AML-193 (cell line): ENCODE data around the gene GIMD1.
"Not testable (repeated sequence)": the region's sequence is repeated elsewhere in the genome, so short reads cannot be mapped to it uniquely, and the experiment has no call there.

Source experiments
- DNase-seq, 2 experiments: peaks; one replicate each; lab custom pipeline; 2025; lab: John Stamatoyannopoulos, UW

GIMD1 gene

DNA sequence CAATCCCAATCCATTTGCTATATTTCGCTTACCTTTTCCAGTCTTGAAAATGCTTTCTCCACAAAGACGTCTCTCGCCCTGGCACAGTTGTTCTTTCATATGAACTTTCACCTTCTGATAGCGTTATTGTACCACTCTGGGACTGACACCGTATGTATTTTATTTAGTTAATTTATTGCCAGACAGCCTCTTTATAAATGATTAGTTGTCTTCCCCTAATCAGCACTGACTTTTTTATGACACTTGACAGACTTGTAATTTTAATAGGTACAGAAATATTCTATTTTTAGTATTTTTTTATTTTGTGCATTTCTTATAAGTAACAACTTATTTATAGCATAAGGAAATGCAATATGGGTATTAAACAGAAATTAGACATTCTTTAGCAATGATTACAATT, at the start of gene GIMD1:
GIMD1 (minus strand) TSS at position 101 of the 400 bp plus-strand sequence. CDS start 1,343 bp downstream, outside the sequence.
- DNase-seq = no peak

DNA sequence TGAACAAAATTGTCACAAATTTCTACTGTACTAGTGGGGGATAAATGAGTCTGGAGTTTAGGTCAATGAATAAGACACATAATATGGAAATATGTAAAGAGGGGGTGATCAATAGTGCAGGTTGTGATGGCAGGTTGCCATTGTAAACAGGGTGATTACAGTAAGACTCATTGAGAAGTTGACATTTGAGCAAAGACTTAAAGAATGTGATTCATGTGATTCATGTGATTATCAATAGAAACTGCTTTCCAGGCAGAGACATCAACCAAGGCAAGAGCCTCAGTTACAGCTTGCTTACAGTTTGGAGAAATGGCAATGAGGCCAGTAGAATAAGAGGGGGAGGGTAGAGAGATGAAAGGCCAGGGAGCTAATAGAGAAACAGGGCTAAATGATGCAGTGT, 45.8 kb upstream of the GIMD1 start:
- no peak for DNase-seq

DNA sequence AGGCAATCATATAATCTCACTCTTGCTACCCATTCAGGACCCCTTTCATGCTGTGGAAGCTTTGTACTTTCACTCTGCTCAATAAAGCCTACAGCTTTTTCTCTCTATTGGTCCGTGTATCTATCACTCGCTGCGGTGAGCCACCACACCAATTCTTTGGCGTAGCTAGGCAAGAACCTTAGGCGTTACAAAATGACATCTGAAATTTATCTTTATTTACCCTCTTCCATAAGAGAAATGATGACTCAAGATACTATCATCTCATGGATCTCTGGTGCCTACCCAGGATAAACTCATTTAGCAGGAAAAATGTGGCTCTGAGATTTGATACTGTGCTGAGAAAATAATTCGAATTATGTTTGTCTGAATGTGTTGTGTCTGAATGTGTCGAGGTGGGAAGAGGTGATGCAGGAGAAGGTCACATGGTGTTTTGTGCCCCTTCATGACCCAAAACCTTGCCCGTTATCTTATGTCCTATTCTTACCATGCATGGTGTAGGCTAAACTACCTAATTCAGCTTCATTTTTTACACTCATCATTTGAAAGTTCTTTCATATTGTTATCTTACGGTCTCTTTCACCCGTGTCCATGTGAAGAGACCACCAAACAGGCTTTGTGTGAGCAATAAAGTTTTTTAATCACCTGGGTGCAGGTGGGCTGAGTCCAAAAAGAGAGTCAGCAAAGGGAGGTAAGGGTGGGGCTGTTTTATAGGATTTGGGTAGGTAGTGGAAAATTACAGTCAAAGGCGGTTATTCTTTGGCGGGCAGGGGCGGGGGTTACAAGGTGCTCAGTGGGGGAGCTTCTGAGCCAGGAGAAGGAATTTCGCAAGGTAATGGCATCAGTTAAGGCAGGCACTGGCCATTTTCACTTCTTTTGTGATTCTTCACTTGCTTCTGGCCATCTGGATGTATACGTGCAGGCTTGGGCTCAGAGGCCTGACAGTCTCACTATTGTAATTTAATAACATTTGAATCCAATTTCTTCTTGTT, 41.6 kb upstream of the GIMD1 start:
- no peak for DNase-seq

DNA sequence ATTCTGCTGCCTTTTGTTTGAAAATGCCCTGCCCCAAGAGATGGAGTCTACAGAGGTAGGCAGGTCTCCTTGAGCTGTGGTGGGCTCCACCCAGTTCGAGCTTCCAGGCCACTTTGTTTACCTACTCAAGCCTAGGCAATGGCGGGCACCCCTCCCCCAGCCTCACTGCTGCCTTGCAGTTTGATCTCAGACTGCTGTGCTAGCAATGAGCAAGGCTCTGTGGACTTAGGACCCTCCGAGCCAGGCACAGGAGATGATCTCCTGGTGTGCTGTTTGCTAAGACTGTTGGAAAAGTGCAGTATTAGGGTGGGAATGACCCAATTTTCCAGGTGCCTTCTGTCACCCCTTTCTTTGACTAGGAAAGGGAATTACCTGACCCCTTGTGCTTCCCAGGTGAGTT, 39.4 kb upstream of the GIMD1 start:
- DNase-seq = not testable (repeated sequence)

DNA sequence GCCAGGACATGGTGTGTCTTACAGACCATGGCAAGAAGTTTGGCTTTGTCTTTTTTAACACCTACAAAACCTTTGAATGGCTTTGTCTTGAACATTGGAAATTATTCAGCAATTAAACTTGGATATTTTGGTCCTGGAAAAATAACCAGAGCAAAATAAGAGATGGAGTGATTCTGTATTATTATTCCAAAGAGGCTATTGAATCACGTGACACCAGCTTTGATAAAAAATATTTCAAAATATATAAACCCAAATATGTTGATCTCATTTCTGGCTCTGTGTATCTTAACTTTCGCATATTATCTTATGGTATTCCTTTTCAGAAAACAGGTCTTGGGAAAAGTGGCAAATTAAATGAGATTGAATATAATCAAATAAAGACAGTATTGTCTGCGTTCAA, 32.6 kb upstream of the GIMD1 start:
- no peak for DNase-seq

DNA sequence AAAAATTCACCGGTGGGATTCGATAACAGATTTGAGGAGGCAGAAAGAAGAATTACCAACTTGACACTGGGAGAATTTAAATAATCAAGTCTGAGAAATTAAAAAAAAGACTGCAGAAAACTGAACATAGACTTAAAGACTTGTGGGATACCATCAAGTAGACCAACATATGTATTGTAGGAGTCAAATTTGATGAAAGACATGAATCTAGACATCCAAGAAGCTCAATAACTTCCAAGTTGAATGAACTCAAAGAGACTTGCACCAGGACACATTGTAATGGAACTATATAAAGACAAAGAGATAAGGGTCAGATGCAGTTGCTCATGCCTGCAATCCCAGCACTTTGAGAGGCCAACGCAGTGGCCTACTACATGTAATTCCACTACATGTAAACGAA, 30.3 kb upstream of the GIMD1 start:
- not testable (repeated sequence) for DNase-seq

DNA sequence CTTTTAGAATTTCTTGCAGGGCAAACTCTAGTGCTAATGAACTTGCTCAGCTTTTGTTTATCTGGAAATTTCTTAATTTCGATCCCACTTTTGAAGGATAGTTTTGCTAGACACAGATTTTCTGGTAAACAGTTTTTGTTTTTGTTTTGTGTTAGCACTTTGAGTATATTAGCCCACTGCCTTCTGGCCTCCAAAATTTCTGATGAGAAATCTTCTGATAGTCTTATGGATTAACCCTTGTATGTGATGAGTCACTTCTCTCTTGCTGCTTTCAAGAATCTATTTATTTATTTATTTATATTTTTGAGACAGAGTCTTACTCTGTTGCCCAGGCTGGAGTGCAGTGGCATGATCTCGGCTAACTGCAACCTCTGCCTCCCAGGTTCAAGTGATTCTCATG, 27.0 kb upstream of the GIMD1 start:
- no peak for DNase-seq

DNA sequence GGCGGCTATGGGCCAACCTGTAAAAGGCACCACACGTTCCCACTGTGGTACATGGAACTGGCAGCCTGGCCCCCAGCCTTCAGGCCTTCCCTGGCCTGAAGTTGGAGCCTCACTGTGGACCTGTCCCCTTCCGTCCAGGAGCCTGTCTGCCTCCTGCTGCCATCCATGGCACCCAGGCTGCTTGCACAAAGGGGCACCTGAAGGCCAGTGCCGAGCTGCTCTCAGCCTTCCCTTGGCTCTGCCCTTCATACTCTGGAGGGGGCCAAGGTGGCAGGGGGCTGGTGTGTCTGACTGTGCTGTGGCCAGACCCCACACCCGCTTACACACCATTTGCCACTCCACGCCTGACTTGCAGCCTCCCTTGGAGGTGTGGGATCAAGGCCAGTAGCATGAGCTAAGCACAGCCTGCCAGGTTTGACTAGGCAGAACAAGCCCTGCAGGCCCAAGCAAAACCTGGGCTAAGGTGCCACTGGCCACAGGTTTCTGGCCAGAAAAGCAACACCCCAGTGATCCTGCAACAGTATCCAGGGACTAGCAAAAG, 17.3 kb upstream of the GIMD1 start:
- DNase-seq = no peak

DNA sequence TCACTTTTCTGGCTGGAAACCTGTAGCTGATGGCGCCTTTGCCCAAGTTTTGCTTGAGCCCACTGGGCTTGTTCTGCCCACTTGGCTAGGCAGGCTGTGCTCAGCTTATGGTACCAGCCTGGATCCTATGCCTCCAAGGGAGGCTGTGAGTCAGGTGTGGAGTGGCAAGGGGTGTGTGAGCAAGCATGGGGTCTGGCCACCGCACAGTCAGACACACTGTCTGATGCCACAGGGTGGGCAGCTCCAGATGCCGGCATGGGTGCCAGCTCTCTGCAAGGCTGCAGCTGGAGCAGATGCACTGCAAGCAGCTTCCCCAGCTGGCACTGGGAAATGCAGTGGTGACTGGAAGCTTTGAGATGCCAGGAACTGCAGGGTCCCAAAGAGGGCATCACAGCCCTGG, 16.3 kb upstream of the GIMD1 start:
- no peak for DNase-seq

DNA sequence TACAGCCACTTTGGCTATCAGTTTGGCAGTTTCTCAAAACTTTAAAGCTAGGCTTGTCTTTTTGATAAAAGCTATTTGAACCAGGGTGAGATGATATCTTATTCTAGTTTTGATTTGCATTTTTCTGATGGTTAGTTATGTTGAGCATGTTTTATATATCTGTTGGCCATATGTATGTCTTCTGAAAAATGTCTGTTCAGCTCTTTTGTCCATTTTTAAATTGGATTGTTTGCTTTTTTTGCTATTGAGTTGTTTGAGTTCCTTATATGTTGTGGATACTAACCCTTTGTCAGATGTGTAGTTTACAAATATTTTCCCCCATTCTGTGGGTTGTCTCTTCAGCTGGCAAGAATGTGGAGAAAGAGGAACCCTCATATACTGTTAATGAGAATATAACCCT, 11.6 kb upstream of the GIMD1 start:
- DNase-seq = no peak

DNA sequence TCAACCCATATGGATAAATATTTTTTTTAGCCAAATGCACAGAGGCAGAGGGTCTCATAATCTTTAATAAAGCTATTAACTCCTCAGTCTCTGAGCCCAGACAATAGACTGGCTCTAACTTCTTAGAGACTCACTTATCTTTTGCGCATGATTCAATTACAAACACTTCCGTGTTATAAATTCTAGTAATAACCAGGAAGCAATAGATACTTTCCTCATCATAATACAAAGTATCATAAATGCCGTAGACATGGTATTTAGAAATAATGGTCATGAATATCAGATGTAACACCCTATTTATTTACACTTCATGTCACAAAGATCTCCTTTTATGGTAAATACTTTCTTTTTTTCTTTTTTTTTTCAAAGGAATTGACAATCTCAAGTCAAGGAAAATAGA, 4.4 kb upstream of the GIMD1 start:
- DNase-seq = no peak

DNA sequence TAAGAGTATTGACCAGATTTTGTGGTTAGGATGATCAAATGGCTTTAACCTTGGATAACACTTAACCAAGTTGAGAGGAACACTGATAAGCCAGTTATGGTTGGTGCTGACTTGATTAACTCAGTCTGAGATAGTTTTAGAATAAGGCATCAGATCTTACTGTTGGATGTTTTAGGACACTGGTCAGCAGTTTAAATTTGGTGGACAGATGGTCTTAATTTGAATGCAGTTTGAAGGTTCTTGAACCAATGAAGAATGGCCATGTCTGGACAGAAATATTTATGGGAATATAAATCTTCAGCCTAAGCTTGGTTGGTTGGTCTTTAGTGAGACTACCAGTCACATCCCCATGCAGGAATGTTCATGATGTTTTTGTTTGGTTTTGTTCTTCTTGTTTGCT, 2.6 kb upstream of the GIMD1 start:
- no peak for DNase-seq

DNA sequence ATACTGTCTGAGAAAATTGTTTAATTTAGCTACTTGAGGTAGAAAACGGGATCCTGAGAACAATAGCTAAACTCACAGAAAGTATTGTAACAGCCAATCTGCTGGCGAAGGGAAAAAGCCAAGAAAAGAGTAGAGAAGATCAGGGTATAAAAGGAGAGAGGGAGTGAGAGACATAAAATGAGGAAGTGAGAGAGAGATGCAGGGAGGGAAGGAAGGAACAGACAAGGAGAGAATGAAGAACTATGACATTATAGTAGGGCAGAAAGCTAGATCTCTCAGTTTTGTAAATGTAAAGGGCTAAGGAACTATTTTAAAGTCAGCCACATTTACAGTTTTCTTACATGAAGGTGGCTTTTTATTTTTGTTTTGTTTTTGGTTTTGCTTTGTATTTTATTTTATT, 1.6 kb upstream of the GIMD1 start:
- DNase-seq = peak; percentile 9 to 51

DNA sequence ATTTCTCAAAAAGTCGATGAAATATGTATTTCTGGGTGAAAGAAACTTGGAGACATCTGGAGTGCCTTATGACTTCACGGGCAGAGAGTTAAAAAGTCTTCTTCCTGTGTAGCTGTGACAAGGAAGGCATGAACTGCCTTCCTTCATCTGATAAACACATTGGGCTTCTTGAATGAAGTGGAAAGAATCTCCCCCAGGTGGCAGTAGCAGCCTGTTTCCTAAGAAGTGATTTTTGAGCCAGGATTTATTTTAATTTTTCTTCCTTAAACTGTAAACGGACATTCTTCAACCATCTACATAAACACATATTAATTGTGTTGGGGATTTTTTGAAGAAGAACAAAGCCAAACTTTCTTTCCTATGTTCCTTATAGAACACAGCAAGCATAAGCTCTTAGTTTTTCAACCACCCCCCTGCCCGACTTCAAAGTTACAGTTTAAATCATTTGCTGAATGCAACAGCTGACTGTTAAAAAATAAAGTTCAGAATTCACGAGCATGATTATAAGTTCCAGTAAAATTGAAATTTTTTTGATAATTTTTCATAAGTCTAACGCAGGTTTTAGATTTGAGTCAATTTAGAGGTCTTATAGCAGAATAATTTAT, 980 bp upstream of the GIMD1 start:
- peak; percentile 73 to 76 for DNase-seq

DNA sequence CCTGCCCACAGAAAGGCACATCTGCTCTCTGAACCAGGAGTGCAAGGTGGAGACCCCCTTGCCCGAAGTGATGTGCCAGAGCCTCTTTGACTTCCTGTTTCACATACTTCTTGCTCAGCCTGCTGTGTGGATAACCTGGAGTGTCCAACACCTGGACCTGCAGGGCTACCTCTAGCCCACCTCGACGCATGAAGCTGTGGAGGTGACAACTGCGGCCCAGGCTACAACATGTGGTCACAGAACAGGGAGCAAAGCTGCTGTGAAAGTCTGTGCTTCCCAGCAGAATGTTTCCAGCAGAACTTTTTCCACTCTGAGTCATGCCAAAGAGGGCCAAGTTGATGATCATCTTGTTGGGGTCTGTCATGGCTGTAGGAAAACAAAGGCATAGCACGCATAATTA, 1.5 kb downstream of the GIMD1 start:
- no peak for DNase-seq

DNA sequence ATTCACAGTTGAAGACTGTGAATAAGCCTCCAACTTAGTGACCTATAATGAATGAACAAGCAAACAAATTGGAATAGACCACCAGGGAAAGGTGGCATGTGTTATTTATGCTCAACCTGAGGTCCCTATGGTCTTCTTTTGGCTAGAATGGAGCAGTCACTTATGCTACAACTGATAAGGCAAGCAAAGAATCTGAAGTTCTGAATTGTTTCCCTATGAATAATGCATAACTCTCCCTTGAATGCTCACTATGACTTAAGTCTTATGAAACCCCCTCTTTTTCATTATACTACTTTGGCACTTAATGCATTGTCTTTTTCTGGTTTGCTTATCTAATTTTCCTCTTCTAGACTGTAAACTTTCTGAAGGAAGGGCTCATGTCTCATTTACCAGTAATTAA, 2.6 kb downstream of the GIMD1 start:
- no peak for DNase-seq

DNA sequence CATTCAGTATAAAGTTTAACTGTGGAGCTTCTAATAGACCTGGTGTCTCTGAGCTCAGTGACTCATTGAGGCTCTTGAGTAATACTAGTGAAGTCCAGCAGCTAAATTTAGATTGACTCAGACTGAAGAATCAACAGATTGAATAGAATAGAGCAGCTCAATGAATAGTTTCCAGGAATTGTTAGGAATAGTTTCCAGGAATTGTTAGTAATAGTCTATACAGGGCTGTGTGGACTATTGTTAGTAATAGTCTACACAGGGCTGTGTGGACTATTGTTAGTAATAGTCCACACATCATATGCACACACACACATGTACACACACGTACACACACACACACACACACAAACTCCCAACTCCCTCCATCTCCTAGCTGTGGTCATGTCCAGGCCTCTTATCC, 3.0 kb downstream of the GIMD1 start:
- DNase-seq = peak; percentile 57 to 62

DNA sequence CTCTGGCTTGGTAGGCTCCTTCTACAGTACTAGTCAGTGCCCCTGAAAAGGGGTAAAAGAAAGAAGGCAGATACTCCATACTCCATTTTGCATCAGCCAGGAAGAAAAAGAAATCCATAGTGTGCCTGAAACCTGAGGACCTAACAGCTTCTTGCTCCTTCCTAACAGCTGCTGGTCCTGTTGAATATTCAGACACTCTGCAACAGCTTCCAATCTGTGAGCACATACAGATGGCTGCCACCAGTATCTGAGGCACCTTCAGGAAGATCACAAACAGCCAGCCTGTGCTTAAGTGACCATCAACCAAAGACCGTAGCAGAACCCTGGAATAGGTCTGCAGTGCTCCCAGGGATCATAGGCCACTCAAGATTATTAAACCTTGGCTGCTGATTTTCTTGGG, 4.3 kb downstream of the GIMD1 start:
- no peak for DNase-seq

DNA sequence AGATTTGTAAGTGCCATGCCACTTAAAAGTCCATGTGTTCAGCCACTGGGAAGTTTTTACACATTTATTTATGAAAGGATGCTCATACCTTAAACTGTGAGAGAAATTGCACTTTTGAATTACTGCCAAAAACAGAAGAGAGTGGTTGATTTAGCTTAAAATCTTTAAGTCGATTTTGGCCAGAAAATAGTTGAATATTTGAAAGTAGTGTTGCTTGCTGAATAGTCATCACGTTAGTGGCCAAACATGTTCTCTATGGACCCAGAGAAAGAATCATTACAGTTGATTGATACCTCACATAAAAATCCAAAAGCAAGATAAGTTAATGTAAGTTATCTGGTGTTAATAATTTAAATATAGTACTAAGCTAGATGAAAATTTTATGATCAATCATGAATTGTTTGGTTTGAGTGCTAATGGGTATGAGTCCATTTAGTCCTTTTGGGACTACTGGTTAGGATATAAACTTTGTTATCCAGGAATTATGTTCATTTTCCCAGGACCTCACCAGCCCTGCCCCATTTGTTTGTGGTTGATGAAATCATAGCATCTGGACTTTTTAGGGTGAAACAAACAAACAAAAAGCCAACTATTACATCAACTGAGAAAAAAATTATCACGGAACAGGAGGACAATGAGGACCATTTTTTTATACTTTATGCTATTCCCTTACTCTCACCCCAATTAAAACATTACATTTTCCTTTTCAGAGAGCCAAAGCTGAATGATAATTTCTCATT, 6.3 kb downstream of the GIMD1 start:
- DNase-seq = no peak

DNA sequence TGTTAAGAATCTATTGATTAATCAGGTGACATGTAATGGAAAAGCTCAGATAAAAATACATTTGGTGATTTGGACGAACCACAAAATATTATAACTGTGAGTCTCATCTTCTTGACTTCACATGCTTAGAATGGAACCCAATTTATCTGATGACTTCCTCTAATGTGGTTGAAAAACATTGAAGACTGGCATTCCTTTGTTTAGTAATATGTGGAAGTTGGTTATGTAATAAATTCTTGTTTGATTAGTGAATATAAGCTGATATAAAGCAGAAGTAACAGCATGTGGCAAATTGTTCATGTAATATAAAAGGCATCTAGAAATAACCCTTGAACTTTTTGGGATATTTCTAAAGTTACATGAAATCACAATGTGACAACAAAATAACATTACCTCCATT, 9.7 kb downstream of the GIMD1 start:
- DNase-seq = peak; percentile 65 to 79

DNA sequence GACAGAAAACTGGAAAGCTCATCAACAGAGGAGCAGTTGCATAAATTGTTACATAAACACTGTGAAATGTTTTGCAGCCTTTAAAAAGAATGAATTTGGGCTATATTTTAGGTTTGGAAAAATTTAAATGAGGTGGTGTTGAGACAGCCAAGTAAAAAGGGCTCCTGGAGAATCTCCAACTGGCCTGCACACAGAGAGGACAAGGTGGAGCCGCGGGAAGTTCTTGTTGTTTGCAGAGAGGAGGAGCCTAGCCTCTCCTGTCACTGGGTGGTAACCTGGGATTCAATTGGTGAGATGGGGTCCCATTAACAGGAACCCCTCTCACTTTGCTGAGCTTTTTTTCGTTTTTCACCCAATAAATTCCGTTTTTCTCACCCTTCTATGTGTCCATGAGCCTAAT, 13.4 kb downstream of the GIMD1 start:
- no peak for DNase-seq

DNA sequence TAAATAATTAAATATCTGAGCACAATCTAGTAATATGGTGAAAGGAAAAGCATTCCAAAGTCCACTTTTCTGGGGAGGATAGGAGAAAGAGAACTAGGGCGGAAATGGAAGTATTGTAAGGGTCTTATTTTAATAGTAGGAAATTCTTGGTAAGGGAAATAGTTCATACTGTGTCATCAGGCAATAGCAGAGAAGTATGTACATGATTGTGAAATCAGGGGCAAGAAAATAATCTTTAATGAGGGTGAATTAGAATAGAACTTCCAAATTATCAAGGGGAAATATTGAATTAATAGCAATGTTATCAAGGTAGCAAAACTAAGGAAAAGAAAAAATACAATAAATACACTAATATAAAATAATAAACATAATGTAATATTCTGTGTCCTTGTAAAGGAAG, 14.8 kb downstream of the GIMD1 start:
- DNase-seq = no peak

DNA sequence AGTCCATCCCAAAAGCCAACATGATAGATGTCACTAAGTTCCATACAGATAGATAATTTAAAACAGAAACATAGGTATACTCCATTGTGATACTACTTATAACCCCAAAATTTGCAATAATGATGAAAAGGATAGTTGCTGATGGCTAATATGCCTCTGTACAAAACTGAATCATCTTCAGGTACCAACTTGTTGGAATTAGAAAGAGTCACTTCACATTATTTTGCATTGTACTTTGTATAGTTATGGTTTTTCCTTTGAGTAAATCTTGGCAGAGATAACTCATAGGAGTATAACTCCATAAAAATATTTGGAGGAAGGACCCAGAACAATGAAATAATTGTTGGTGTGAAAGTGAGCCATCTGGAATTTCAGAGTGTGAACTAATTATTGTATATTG, 17.6 kb downstream of the GIMD1 start:
- DNase-seq = no peak
